Osteoblast (primary cell): ENCODE data around the gene SLC39A11. TPM values are rescaled to one million over a fixed set of nuclear protein-coding genes. Genes with fewer than 3 reads are reported as not detected.

Experiments used
- DNase-seq: peaks from one replicate; pipeline ENCODE4 v3.0.0; 2011; ENCODE audit warnings: low spot score, mixed read lengths; ENCODE audit not compliant: insufficient read length; ENCODE audit errors: missing footprints
- H2AFZ ChIP-seq: 2 replicates; pipeline ENCODE4 v1.6.0; 2011; ENCODE audit warnings: mild to moderate bottlenecking, low read length
- H3K27ac ChIP-seq: 2 replicates; pipeline ENCODE4 v1.5.1; 2011; ENCODE audit warnings: mild to moderate bottlenecking, low read depth, low read length, moderate library complexity
- H3K27me3 ChIP-seq: 2 replicates; pipeline ENCODE4 v1.6.0; 2012; ENCODE audit warnings: mild to moderate bottlenecking, control low read depth, inconsistent platforms, low read length, moderate library complexity; ENCODE audit not compliant: insufficient read depth
- H3K36me3 ChIP-seq: 2 replicates; pipeline ENCODE4 v1.5.1; 2011; ENCODE audit warnings: mild to moderate bottlenecking, low read length, control low read depth, moderate library complexity; ENCODE audit not compliant: insufficient read depth
- H3K4me1 ChIP-seq: 2 replicates; pipeline ENCODE4 v1.5.1; 2011; ENCODE audit warnings: mild to moderate bottlenecking, low read length, control low read depth, moderate library complexity; ENCODE audit not compliant: insufficient read depth
- H3K4me2 ChIP-seq: 2 replicates; pipeline ENCODE4 v1.6.0; 2011; ENCODE audit warnings: mild to moderate bottlenecking, low read length; ENCODE audit not compliant: insufficient read depth
- H3K4me3 ChIP-seq: fragments of 200-600 bp; sonication (generic); 3 replicates; pipeline ENCODE4 v1.5.1; 2012; ENCODE audit warnings: mild to moderate bottlenecking, low read length, inconsistent platforms; ENCODE audit not compliant: insufficient read depth
- H3K79me2 ChIP-seq: 2 replicates; pipeline ENCODE4 v1.6.0; 2012; ENCODE audit warnings: mild to moderate bottlenecking, low read length, control low read depth, inconsistent platforms; ENCODE audit not compliant: insufficient read depth
- H3K9me3 ChIP-seq: 2 replicates; pipeline ENCODE4 v1.5.1; 2011; ENCODE audit warnings: low read depth, low read length, control low read depth
- H4K20me1 ChIP-seq: 2 replicates; pipeline ENCODE4 v1.6.0; 2012; ENCODE audit warnings: mild to moderate bottlenecking, low read length, control low read depth; ENCODE audit not compliant: insufficient read depth
- total RNA-seq: library from RNA; depleted of rRNA; stranded (reverse); fragments of >200 nt; gene quantifications from 2 replicates; pipeline ENCODE4 v1.2.3, GENCODE V29; 2012
- TF ChIP-seq, protein P1 (sequence below): IDR thresholded peaks from 2 replicates; pipeline ENCODE4 v1.5.1; 2011; ENCODE audit warnings: mild to moderate bottlenecking, low read depth, low read length, moderate library complexity; ENCODE audit errors: extremely low read depth

Gene SLC39A11
- total RNA-seq, 1 donor = 27.1 TPM

DNA sequence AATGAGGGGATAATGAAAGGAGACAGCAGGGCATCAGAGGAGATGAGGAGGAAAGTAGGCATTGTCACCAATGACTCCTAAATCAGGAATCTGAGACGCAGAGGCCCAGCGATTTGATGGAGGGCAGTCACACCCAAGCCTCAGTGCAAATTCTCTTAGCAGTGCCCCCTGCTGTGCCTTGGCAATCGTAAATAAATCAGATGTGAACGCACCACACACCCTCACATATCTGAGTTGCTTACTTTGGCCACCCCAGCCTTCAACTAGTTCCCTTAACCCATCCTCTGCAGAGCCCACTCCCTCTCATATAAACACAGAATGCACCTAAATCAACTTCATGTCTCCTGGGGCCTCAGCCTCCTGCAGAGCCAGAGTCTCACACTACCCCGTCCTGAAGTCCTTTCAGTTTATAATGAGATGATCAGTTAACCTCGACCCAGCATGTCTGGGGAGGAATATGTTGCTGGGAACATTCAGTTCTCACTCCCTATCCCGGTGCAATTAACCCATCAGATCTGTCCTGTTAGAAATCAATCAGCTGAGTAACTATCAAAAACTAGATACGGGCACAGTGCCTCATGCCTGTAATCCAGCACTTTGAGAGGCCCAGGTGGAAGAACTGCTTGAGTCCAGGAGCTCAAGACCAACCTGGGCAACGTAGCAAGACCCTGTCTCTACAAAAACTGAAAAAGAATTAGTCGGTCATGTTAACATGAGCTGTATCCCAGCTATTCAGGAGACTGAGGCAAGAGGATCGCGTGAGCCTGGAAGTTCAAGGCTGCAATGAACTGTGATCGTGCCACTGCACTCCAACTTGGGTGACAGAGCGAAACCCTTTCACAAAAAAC is 78.4 kb downstream of the SLC39A11 start:
- no peaks in the 10 kb centered on the region for H3K9me3 ChIP-seq
- no peaks in the 10 kb centered on the region for H3K27me3 ChIP-seq
- H3K4me3 ChIP-seq = no peak overlapping the region
- H3K27ac ChIP-seq = no peak overlapping the region
- H3K79me2 ChIP-seq = no peaks in the 10 kb centered on the region
- DNase-seq = no peak
- H3K36me3 ChIP-seq = no peaks in the 10 kb centered on the region
- no peak overlapping the region for H2AFZ ChIP-seq
- peaks cover 9% of the 10 kb centered on the region for H3K4me1 ChIP-seq
- no peak overlapping the region for H3K4me2 ChIP-seq
- H4K20me1 ChIP-seq = peaks cover 3% of the 10 kb centered on the region
- TF ChIP-seq, protein P1, sequence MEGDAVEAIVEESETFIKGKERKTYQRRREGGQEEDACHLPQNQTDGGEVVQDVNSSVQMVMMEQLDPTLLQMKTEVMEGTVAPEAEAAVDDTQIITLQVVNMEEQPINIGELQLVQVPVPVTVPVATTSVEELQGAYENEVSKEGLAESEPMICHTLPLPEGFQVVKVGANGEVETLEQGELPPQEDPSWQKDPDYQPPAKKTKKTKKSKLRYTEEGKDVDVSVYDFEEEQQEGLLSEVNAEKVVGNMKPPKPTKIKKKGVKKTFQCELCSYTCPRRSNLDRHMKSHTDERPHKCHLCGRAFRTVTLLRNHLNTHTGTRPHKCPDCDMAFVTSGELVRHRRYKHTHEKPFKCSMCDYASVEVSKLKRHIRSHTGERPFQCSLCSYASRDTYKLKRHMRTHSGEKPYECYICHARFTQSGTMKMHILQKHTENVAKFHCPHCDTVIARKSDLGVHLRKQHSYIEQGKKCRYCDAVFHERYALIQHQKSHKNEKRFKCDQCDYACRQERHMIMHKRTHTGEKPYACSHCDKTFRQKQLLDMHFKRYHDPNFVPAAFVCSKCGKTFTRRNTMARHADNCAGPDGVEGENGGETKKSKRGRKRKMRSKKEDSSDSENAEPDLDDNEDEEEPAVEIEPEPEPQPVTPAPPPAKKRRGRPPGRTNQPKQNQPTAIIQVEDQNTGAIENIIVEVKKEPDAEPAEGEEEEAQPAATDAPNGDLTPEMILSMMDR = no peak

DNA sequence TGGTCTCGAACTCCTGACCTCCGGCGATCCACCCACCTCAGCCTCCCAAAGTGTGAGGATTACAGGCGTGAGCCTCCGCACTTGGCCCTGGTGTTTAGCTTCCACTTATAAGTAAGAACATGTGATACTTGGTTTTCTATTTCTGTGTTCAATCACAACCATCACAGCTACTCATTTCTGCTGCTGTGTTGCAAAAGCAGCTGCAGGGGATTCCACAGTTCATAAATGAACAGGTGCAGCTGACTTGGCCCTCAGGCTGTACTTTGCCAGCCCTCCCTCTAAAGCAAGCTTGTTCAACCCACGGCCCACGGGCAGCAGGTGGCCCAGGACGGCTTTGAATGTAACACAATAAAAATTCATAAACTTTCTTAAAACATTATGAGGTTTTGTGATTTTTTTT is 79.2 kb downstream of the SLC39A11 start:
- Histone ChIP-seq H3K79me2 (no peaks in the 10 kb centered on the region), H3K4me3 (no peak overlapping the region), H4K20me1 (peaks cover 3% of the 10 kb centered on the region), H2AFZ (no peak overlapping the region), H3K9me3 (no peaks in the 10 kb centered on the region), H3K27ac (no peak overlapping the region), H3K4me1 (peaks cover 9% of the 10 kb centered on the region), H3K27me3 (no peaks in the 10 kb centered on the region), H3K4me2 (no peak overlapping the region), H3K36me3 (no peaks in the 10 kb centered on the region)
- TF ChIP-seq, protein P1 = no peak
- no peak for DNase-seq

- Histone ChIP-seq H3K27ac (no peak overlapping the region), H3K79me2 (no peaks in the 10 kb centered on the region), H4K20me1 (peaks cover 4% of the 10 kb centered on the region), H3K36me3 (no peaks in the 10 kb centered on the region), H3K4me3 (no peak overlapping the region), H3K9me3 (no peaks in the 10 kb centered on the region), H2AFZ (no peak overlapping the region), H3K4me2 (no peak overlapping the region), H3K27me3 (no peaks in the 10 kb centered on the region), H3K4me1 (peaks cover 3% of the 10 kb centered on the region)
- DNase-seq = no peak
- TF ChIP-seq, protein P1 = no peak
Measured at GRCh38 chr17:73011016-73011486, 81.4 kb downstream of the SLC39A11 start.

DNA sequence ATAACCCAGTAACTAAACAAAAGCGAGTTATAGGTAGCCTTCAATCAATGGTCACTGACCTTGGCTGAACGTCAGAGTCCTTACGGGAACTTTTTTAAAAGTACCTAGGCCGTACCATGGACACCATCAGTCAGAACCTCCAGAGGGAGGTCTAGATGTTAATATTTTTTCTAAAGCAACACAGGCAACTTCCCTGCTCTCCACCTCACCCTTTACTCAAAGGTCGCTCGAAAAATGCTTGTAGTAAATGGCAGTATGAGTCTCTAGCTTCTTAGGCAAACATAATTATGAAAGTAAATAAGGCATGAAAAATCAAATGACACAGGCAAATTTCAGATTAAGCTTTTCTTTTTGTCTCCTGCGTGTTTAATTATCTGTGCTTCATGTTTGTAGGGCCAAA is 82.1 kb downstream of the SLC39A11 start:
- Histone ChIP-seq H3K4me2 (no peak overlapping the region), H3K27me3 (no peaks in the 10 kb centered on the region), H3K9me3 (no peaks in the 10 kb centered on the region), H3K27ac (no peak overlapping the region), H4K20me1 (peaks cover 4% of the 10 kb centered on the region), H3K36me3 (no peaks in the 10 kb centered on the region), H3K4me3 (no peak overlapping the region), H3K4me1 (peaks cover 3% of the 10 kb centered on the region), H2AFZ (no peak overlapping the region), H3K79me2 (no peaks in the 10 kb centered on the region)
- TF ChIP-seq, protein P1 = no peak
- no peak for DNase-seq
